ENCODE measurements around the gene ALS2. TPM values are rescaled to one million over a fixed set of nuclear protein-coding genes. Genes with fewer than 3 reads are reported as not detected.

Gene ALS2
- total and polyA plus RNA-seq, 2 donors (not counting 1 experiment from before 2014, with no cell fraction given): 1.4 to 16.7 TPM

DNA sequence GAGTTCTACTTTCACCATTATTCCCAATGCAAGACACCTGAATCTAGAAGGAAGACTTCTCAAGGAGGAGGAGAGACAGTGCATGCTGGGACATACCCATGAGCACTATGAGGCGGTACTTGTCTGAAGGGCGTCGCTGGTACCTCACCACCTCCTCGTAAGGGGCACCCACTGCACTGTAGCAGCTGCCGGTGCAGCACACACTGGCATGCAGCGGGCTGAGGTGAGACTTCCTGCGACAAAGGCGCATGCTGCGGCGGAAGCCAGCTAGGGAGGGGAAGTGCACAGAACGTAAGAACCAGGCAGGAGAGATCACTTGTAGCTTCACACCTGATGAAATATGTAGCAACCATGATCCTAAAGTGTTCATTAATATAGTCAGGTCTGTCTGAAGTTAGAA lies 124.6 kb downstream of the ALS2 start:
- H3K36me3 ChIP-seq (replicated peaks in 1 of 2; ENCODE audit: control extremely low read depth in 1 of 2, control insufficient read depth in 1 of 2, extremely low read depth in 1 of 2, insufficient read depth in 2 of 2, low read length in 1 of 2): no peaks in the 10 kb centered on the region
- 98% methylated on average over 10 of the region's 11 CpGs for WGBS (ENCODE audit: insufficient coverage)
- H3K27ac Mint-ChIP-seq: no peak overlapping the region
- no peaks in the 10 kb centered on the region for H3K9me3 Mint-ChIP-seq (ENCODE audit: insufficient read depth)
- ATAC-seq (ENCODE audit: low read depth) (no peak), DNase-seq (no peak)
- ChIA-PET CTCF (no interaction called here), POLR2A (no interaction called here)
- H3K4me1 Mint-ChIP-seq: no peaks in the 10 kb centered on the region
- intact Hi-C loops (cut with micrococcal nuclease): no loop called here
- H3K27me3 ChIP-seq (replicated peaks in 1 of 4; ENCODE audit: control extremely low read depth in 1 of 4, control insufficient read depth in 3 of 4, insufficient read depth in 4 of 4, low read length in 3 of 4): peaks cover 0 to 4% (median 0%) of the 10 kb centered on the region in 4 experiments
- H4K20me1 ChIP-seq (ENCODE audit: control insufficient read depth, insufficient read depth, low read length, poor library complexity, severe bottlenecking): no peaks in the 10 kb centered on the region
- H3K4me3 ChIP-seq (ENCODE audit: control extremely low read depth in 1 of 5, extremely low read depth in 1 of 5, insufficient read depth in 1 of 5, low read depth in 2 of 5, low read length in 4 of 5): no peak overlapping the region
- no peak overlapping the region for H3K4me3 Mint-ChIP-seq
- H2AFZ ChIP-seq (ENCODE audit: insufficient read depth, low read depth, low read length, poor library complexity, severe bottlenecking): no peak overlapping the region
- H3K27ac ChIP-seq (ENCODE audit: low read length in 2 of 2): no peak overlapping the region
- H3K79me2 ChIP-seq (ENCODE audit: control insufficient read depth, insufficient read depth, low read length): no peaks in the 10 kb centered on the region
- no peak overlapping the region for H3K4me2 ChIP-seq (replicated peaks; ENCODE audit: low read depth, low read length, poor library complexity, severe bottlenecking)
- peaks cover 0 to 3% (median 0%) of the 10 kb centered on the region in 3 donors for H3K9me3 ChIP-seq (ENCODE audit: control extremely low read depth in 1 of 3, control insufficient read depth in 2 of 3, insufficient read depth in 1 of 3, low read length in 2 of 3)
- no peak overlapping the region for H3K9ac ChIP-seq (ENCODE audit: low read length)
- H3K27me3 Mint-ChIP-seq: peaks cover 38% of the 10 kb centered on the region
- no peaks in the 10 kb centered on the region for H3K4me1 ChIP-seq (ENCODE audit: control insufficient read depth in 2 of 2, insufficient read depth in 2 of 2, low read length in 2 of 2)
- TF ChIP-seq, protein P1, sequence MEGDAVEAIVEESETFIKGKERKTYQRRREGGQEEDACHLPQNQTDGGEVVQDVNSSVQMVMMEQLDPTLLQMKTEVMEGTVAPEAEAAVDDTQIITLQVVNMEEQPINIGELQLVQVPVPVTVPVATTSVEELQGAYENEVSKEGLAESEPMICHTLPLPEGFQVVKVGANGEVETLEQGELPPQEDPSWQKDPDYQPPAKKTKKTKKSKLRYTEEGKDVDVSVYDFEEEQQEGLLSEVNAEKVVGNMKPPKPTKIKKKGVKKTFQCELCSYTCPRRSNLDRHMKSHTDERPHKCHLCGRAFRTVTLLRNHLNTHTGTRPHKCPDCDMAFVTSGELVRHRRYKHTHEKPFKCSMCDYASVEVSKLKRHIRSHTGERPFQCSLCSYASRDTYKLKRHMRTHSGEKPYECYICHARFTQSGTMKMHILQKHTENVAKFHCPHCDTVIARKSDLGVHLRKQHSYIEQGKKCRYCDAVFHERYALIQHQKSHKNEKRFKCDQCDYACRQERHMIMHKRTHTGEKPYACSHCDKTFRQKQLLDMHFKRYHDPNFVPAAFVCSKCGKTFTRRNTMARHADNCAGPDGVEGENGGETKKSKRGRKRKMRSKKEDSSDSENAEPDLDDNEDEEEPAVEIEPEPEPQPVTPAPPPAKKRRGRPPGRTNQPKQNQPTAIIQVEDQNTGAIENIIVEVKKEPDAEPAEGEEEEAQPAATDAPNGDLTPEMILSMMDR (IDR thresholded peaks at IDR 0.05): no peak
- TF ChIP-seq EZH2 (IDR thresholded peaks at IDR 0.05; ENCODE audit: borderline replicate concordance, insufficient read depth, low read depth, low read length, poor library complexity, severe bottlenecking): no peak

DNA sequence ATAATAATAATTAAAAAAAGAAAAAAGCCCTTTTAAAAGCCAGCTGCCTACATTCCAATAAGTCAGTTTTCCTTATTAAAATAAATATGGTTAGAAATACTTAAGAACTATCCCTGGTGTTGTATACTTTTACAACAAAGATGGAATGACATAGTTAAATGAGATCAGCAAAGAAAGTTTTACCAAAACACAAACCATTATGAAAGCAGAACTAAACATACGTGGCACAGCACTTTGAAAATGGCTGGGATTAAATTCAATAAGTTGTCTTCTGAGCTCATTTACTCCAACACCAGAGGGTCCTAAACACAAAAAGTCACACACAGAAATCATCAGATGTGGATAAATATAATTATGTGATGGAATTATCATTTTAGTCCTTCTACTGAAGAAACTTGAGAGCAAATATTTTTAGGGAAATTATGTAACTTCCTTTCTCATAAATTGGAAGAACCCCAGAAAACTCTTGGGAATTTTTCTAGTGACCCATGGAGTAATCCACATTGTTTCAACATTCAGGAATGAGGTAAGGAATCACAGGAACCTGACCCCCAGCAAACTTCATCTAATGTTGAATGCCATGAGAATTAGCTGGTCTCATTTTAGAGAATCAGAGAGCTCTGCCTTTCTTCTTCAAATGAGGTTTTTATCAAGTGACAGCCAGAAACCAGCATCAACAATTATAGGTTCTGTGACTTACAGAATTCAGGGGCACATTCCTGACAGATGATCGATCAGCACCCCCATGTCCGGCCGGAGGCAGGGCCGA lies 125.9 kb downstream of the ALS2 start:
- intact Hi-C loops (cut with micrococcal nuclease): no loop called here
- Histone ChIP-seq H3K36me3 (replicated peaks in 1 of 2; ENCODE audit: control extremely low read depth in 1 of 2, control insufficient read depth in 1 of 2, extremely low read depth in 1 of 2, insufficient read depth in 2 of 2, low read length in 1 of 2) (no peaks in the 10 kb centered on the region), H3K27me3 (replicated peaks in 1 of 4; ENCODE audit: control extremely low read depth in 1 of 4, control insufficient read depth in 3 of 4, insufficient read depth in 4 of 4, low read length in 3 of 4) (peaks cover 0 to 4% (median 0%) of the 10 kb centered on the region in 4 experiments), H3K27ac (ENCODE audit: low read length in 2 of 2) (no peak overlapping the region), H3K9me3 (ENCODE audit: control extremely low read depth in 1 of 3, control insufficient read depth in 2 of 3, insufficient read depth in 1 of 3, low read length in 2 of 3) (peaks cover 0 to 3% (median 0%) of the 10 kb centered on the region in 3 donors), H3K4me1 (ENCODE audit: control insufficient read depth in 2 of 2, insufficient read depth in 2 of 2, low read length in 2 of 2) (no peaks in the 10 kb centered on the region), H2AFZ (ENCODE audit: insufficient read depth, low read depth, low read length, poor library complexity, severe bottlenecking) (no peak overlapping the region), H4K20me1 (ENCODE audit: control insufficient read depth, insufficient read depth, low read length, poor library complexity, severe bottlenecking) (no peaks in the 10 kb centered on the region), H3K9ac (ENCODE audit: low read length) (no peak overlapping the region), H3K4me2 (replicated peaks; ENCODE audit: low read depth, low read length, poor library complexity, severe bottlenecking) (no peak overlapping the region), H3K79me2 (ENCODE audit: control insufficient read depth, insufficient read depth, low read length) (no peaks in the 10 kb centered on the region), H3K4me3 (ENCODE audit: control extremely low read depth in 1 of 5, extremely low read depth in 1 of 5, insufficient read depth in 1 of 5, low read depth in 2 of 5, low read length in 4 of 5) (no peak overlapping the region)
- H3K4me1 Mint-ChIP-seq: no peaks in the 10 kb centered on the region
- H3K27ac Mint-ChIP-seq: no peak overlapping the region
- WGBS (ENCODE audit: insufficient coverage): 94% methylated on average over 3 of the region's 5 CpGs
- DNase-seq (no peak), ATAC-seq (ENCODE audit: low read depth) (no peak)
- peaks cover 32% of the 10 kb centered on the region for H3K27me3 Mint-ChIP-seq
- CTCF ChIA-PET: no interaction called here
- no peaks in the 10 kb centered on the region for H3K9me3 Mint-ChIP-seq (ENCODE audit: insufficient read depth)
- TF ChIP-seq, protein P1 (IDR thresholded peaks at IDR 0.05): no peak
- TF ChIP-seq EZH2 (IDR thresholded peaks at IDR 0.05; ENCODE audit: borderline replicate concordance, insufficient read depth, low read depth, low read length, poor library complexity, severe bottlenecking): no peak
- POLR2A ChIA-PET: no interaction called here
- no peak overlapping the region for H3K4me3 Mint-ChIP-seq

All from B cell (primary cell).